ENCODE data around the gene NNT.
A peak's percentile ranks its signal among the peaks of the same experiment; 100 is the strongest.
"Not testable (repeated sequence)": the region's sequence is repeated elsewhere in the genome, so short reads cannot be mapped to it uniquely, and the experiment has no call there.

The NNT gene

DNA sequence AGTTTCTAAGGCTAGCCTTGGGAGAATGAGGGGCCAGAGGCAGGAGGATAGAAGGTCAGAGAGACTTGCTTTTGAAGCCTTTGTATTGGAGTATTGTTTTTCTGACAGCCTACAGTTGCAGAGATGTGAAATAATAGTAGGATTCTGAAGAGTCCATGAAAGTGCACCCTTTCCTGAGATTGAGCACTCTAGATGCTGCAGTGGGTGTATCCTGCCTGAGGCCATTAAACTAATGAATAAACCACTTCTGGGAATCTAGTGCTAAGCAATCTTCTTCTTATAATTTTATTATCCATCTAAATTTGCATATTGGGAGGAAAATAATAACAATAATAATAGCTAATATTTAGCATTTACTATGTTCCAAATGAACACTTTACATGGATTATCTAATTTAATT, 19.3 kb upstream of the NNT start:
- ATAC-seq, result no peak

GRCh38 chr5:43584166-43584699, 18.7 kb upstream of the NNT start:
- no peak for DNase-seq

More for the DNA sequence above, 19.3 kb upstream of the NNT start:
- no peak for DNase-seq

GRCh38 chr5:43588842-43589241, 14.1 kb upstream of the NNT start:
- ATAC-seq (no peak), DNase-seq (no peak)

More at GRCh38 chr5:43584166-43584699, 18.7 kb upstream of the NNT start:
- no peak for ATAC-seq

DNA sequence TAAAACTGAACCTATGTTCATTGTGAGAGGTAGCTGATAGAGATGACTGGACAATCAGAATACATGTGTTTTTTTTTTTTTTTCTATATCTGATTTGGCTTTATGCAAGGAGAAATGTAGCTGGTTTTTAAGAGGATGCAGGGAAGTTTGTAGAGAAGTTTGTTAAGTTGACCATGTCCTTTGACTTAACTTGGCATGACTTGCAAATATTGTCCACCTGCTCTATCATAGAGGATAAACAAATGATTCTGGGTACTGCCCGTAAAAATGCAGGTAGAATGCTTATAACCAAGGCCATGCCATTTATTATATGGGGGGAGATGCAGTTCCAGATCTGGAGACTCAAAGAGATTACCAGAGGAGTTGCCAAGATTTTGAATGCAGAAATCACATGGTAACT, 13.7 kb upstream of the NNT start:
- DNase-seq (no peak), ATAC-seq (no peak)

- DNase-seq (no peak), ATAC-seq (no peak)
Observed at GRCh38 chr5:43590700-43591099, 12.3 kb upstream of the NNT start.

DNA sequence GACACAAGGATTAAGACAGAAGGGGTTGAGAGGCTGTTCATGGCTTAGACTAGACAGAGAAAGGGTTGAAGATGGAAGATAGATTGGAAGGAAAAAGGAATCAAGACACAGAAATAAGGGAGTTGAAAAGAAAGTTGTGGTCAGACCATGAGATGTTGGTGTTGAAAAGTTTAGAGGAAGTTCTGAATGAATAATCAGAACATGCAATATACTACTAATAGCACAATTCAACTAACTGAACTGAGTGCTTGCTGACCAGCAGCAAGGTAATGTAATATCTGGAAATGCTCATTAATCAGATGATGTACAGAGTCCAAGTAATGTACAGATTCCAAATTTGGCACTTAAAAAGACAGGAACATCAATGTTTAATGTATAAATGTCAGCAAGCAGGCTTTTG, 10.6 kb upstream of the NNT start:
- ATAC-seq, result no peak
- no peak for DNase-seq

- not testable (repeated sequence) for ATAC-seq
Observed at GRCh38 chr5:43598927-43599326, 4.1 kb upstream of the NNT start.

DNA sequence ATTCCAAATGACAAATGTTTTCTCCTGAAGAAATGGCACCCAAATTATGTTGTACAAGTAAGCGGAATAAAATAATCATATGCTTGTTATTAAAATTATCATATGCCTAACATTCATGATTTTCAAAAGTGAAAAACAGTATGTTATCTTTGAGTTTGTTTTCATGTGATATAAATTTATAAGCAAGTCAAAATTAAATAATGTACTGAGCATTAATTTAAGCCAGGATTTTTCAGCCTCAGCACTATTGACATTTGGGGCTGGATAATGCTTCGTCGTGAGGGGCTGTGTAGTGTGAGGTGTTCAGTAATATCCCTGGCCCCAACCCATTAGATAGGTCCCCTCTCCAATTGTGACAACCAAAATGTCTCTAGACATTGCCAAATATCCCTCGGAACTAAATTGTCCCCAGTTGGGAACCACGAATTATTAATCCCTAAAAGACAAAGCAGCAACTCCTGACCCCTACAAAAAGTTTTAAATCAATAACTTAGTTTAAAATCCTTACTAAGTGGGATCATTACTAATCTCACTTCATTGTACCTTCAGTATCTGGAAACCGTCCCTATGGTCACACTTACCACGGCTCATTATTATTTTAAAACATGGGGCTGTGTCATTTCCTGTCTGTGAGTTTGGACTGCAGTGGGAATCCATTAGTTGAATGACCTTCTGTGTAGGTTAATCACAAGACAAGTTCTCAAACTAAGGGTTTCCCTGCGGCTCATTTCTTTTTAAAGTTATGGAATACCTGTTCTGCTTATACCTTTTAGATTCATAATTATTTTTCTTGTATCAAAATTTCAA, 1.3 kb upstream of the NNT start:
- no peak for ATAC-seq
- DNase-seq, result no peak

More at GRCh38 chr5:43598927-43599326, 4.1 kb upstream of the NNT start:
- DNase-seq, result not testable (repeated sequence)

- peak; percentile 80 for ATAC-seq
- peak; percentile 74 for DNase-seq
Observed at GRCh38 chr5:43603344-43604217, 601 bp downstream of the NNT start.

DNA sequence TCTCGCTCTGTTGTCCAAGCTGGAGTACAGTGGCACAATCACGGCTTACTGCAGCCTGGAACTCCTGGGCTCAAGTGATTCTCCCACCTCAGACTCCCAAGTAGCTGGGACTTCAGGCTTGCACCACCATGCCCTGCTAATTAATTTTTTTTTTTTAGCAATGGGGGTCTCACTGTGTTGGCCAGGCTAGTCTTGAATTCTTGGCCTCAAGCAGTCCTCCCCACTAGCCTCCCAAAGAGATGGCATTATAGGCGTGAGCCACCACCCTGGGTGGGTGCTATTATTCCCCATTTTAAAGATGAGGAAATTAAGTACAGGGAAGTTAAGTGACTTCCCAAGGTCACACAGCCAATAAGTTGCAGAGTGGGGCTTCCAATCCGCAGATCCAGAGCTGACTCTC, 1.7 kb downstream of the NNT start:
- DNase-seq, result no peak

GRCh38 chr5:43606351-43606750, 3.4 kb downstream of the NNT start:
- no peak for DNase-seq
- no peak for ATAC-seq

More for the DNA sequence above, 1.7 kb downstream of the NNT start:
- ATAC-seq, result no peak

GRCh38 chr5:43608406-43608805, 5.4 kb downstream of the NNT start:
- ATAC-seq (no peak), DNase-seq (no peak)

- ATAC-seq, result peak; percentile 32
- DNase-seq, result no peak
Observed at GRCh38 chr5:43609752-43610151, 6.8 kb downstream of the NNT start.

GRCh38 chr5:43613370-43613769, 10.4 kb downstream of the NNT start:
- no peak for ATAC-seq
- no peak for DNase-seq

GRCh38 chr5:43615445-43616184, 12.6 kb downstream of the NNT start:
- DNase-seq, result no peak
- no peak for ATAC-seq

GRCh38 chr5:43616535-43616934, 13.6 kb downstream of the NNT start:
- no peak for DNase-seq
- no peak for ATAC-seq

DNA sequence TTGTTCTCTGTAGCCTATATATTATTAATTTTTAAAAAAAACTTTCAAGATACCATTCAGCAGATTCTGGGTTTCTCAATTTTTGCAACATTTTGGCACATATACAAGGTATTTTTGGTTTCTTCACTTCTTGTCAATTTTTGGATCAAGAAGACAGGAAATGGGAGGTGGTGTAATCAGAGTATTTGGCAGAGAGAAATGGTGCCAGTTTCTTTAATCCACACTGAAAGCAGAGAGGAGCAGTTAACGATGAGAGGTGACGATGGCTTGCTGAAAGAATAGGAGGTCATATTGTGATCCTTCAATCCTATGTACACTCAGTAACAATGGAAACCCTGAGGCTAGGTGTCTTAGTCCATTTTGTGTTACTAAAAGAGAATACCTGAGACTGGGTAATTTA, 16.4 kb downstream of the NNT start:
- ATAC-seq, result no peak
- no peak for DNase-seq

- DNase-seq (no peak), ATAC-seq (no peak)
Observed at GRCh38 chr5:43619911-43620310, 16.9 kb downstream of the NNT start.

- DNase-seq (no peak), ATAC-seq (no peak)
Observed at GRCh38 chr5:43620944-43621505, 18.0 kb downstream of the NNT start.

DNA sequence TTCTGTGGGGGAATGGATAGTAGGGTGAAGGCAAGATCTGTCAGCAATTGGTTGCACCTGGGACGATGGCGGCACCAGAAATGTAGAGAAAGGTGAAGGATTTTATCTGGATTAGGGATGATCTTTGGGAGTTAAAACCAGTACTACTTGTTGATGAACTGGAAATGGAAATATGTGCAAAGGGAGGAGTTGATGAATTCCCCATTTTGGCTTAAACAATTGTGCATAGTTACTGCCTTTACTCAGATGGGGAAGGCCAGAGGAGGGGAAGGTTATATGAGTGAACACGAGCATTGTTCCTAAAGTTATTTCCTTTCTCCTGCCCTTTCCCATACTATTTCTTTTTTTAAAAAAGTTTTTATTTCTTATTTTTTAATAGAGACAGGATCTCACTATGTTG, 19.1 kb downstream of the NNT start:
- ATAC-seq (no peak), DNase-seq (no peak)

- DNase-seq, result no peak
Observed at GRCh38 chr5:43623048-43623680, 20.2 kb downstream of the NNT start.

More at GRCh38 chr5:43623048-43623680, 20.2 kb downstream of the NNT start:
- no peak for ATAC-seq

All from stimulated activated naive CD8-positive, alpha-beta T cell treated with anti-CD3 and anti-CD28 coated beads, Interleukin-15, Interleukin-2, amounts not matched to agents 100 U/mL and 50 U/mL, for 24 hours (primary cell).